ENCODE results near the gene SERPINB7. TPM values are rescaled to one million over a fixed set of nuclear protein-coding genes. Genes with fewer than 3 reads are reported as not detected.

SERPINB7 gene
- polyA plus RNA-seq, 1 of the 3 experiments (the other 2 are of a cell fraction), result 99.5 TPM

- H3K9ac ChIP-seq, result no peak overlapping the region
- CTCF ChIA-PET, result no interaction called here
Observed at GRCh38 chr18:63753676-63754075, 21.5 kb upstream of the SERPINB7 start.

More at GRCh38 chr18:63753676-63754075, 21.5 kb upstream of the SERPINB7 start:
- no peak for DNase-seq
- H3K79me2 ChIP-seq (ENCODE audit: insufficient read depth), result no peaks in the 10 kb centered on the region
- no peaks in the 10 kb centered on the region for H3K4me1 ChIP-seq (ENCODE audit: control insufficient read depth in 1 of 2, insufficient read depth in 2 of 2, low read depth in 1 of 2, low read length in 1 of 2)
- H3K4me2 ChIP-seq, result no peak overlapping the region
- H2AFZ ChIP-seq (ENCODE audit: low read depth), result no peak overlapping the region
- no peak overlapping the region for H3K4me3 ChIP-seq (ENCODE audit: low read depth in 2 of 2, low read length in 1 of 2)
- H3F3A ChIP-seq (replicated peaks; ENCODE audit: insufficient read depth), result no peaks in the 10 kb centered on the region
- H3K9me3 ChIP-seq, result no peaks in the 10 kb centered on the region
- TF ChIP-seq TEAD4 (IDR thresholded peaks at IDR 0.05; ENCODE audit: borderline replicate concordance, insufficient read depth), result no peak
- no peak for TF ChIP-seq MXI1 (IDR thresholded peaks at IDR 0.05; ENCODE audit: low read depth, low read length)
- no peak for TF ChIP-seq REST (IDR thresholded peaks at IDR 0.05; ENCODE audit: low read depth, low read length)
- no peak for TF ChIP-seq ELF1 (IDR thresholded peaks at IDR 0.05)
- TF ChIP-seq JUND (IDR thresholded peaks at IDR 0.05), result no peak
- no peak for TF ChIP-seq MAX (IDR thresholded peaks at IDR 0.05; ENCODE audit: low read depth)
- no peak for TF ChIP-seq EP300 (IDR thresholded peaks at IDR 0.05; ENCODE audit: borderline replicate concordance in 1 of 2, low read depth in 1 of 2, low read length in 1 of 2)
- no peak for TF ChIP-seq ZBTB33 (IDR thresholded peaks at IDR 0.05; ENCODE audit: borderline replicate concordance, low read depth)
- no peak for TF ChIP-seq YY1 (IDR thresholded peaks at IDR 0.05; ENCODE audit: low read depth)
- no peak for TF ChIP-seq SMC3 (IDR thresholded peaks at IDR 0.05; ENCODE audit: low read depth, low read length)
- TF ChIP-seq RFX5 (IDR thresholded peaks at IDR 0.05; ENCODE audit: low read length), result no peak
- no peak for TF ChIP-seq TAF1 (IDR thresholded peaks at IDR 0.05; ENCODE audit: borderline replicate concordance, low read depth, low read length)
- no peak for TF ChIP-seq FOSL2 (IDR thresholded peaks at IDR 0.05; ENCODE audit: borderline replicate concordance, low read depth)
- no peaks in the 10 kb centered on the region for H3K36me3 ChIP-seq (replicated peaks in 1 of 2; ENCODE audit: control insufficient read depth in 1 of 2, insufficient read depth in 2 of 2, low read length in 1 of 2)
- H3K27ac ChIP-seq (ENCODE audit: low read depth in 2 of 2, low read length in 1 of 2), result no peak overlapping the region
- POLR2A ChIA-PET, result no interaction called here
- H4K20me1 ChIP-seq (ENCODE audit: insufficient read depth), result no peaks in the 10 kb centered on the region
- H3K27me3 ChIP-seq (ENCODE audit: insufficient read depth), result no peaks in the 10 kb centered on the region
- no peaks in the 10 kb centered on the region for H3K9me2 ChIP-seq

Data from SK-N-SH (cell line).